ENCODE data around the gene ANKRD10.

Gene ANKRD10

GRCh38 chr13:110831437-110832204 lies 83.2 kb downstream of the ANKRD10 start:
- DNase-seq (ENCODE audit: low read depth, low spot score) = no peak

- no peak for DNase-seq (ENCODE audit: low read depth, low spot score)
Observed at GRCh38 chr13:110830800-110831371, 84.0 kb downstream of the ANKRD10 start.

- DNase-seq (ENCODE audit: low read depth, low spot score) = no peak
Observed at GRCh38 chr13:110830331-110830730, 84.5 kb downstream of the ANKRD10 start.

- DNase-seq (ENCODE audit: low read depth, low spot score) = no peak
Observed at GRCh38 chr13:110829486-110829885, 85.4 kb downstream of the ANKRD10 start.

- DNase-seq (ENCODE audit: low read depth, low spot score) = no peak
Observed at GRCh38 chr13:110828705-110829104, 86.2 kb downstream of the ANKRD10 start.
